GM21526 (cell line): ENCODE data around the gene ITIH4.

ENCODE experiments used
- ATAC-seq: cut with Tn5 transposase; IDR thresholded peaks from one replicate; pipeline ENCODE4 v1.9.1; 2021; ENCODE audit warnings: moderate library complexity; ENCODE audit not compliant: unreplicated experiment, low FRiP score

Gene ITIH4

DNA sequence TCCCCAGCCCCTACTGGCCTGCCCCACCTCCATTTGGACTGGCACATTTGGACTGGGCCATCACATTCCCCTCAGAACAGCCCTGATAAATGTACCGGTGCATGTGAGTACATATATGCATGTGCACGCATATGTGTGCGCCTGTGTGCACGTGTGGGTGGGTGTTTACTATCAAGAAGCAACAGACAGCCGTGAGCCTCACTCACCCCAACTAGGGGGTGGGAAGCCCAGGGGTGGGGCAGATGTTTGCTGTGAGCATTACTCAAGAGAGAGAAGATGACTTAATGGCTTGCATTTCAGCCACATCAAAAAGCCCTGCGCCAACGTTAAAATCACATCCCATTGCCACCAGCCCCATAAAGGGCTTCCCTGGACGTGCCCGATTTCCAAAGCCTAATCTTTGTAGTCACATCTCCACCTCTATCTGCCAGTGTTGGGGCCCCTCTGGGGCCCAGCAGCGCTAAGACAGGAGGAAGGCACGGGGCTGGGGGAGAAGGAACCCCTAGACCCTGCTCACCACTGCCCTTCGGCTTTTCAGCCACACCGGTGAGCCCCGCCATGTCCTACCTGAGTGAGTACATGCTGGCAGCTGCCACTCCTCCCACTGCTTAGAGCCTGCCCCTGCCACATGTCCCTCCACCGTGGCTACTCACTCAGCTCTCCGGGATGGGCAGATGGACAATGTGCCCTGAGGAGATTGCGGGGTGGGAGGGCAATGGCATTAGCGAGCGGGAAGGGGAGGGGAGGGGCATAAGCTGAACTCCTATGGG lies 25.0 kb downstream of the ITIH4 start:
- ATAC-seq = no peak

- ATAC-seq = no peak
Observed at GRCh38 chr3:52801839-52802238, 28.6 kb downstream of the ITIH4 start.

DNA sequence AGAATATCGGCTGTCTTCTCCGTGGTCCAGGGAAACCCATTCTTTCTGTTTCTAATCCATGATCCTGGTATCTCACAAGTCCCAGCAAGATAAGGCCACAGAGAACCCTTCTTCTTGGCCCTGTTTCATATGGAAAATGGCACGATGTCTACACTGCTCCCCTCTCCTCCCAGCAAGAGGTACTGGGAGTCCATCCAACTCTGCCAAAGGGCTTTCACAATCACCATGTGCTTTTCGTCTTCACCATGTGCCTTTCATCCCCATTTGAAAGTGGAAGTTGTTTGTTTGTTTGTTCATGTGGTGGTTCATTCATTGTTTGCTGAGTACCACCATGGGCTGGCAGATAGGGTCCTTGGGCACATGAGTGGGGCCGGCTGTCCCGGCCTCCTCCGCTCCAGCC lies 30.4 kb downstream of the ITIH4 start:
- ATAC-seq = no peak

- ATAC-seq = no peak
Observed at GRCh38 chr3:52798978-52799476, 31.4 kb downstream of the ITIH4 start.

- no peak for ATAC-seq
Observed at GRCh38 chr3:52798376-52798977, 32.0 kb downstream of the ITIH4 start.

DNA sequence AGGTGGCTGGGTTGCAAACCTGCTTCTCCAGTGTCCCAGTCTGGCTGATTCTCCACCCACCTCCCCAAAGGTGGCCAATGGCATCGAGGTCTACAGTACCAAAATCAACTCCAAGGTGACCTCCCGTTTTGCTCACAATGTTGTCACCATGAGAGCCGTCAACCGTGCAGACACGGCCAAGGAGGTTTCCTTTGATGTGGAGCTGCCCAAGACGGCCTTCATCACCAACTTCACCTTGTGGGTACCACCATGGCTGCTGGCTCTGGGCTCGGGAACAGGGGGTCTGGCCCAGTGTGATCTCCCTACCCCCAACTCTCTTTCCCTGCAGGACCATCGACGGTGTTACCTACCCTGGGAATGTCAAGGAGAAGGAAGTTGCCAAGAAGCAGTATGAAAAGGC lies 34.1 kb downstream of the ITIH4 start:
- no peak for ATAC-seq

GRCh38 chr3:52795298-52795900 lies 35.1 kb downstream of the ITIH4 start:
- ATAC-seq = no peak

DNA sequence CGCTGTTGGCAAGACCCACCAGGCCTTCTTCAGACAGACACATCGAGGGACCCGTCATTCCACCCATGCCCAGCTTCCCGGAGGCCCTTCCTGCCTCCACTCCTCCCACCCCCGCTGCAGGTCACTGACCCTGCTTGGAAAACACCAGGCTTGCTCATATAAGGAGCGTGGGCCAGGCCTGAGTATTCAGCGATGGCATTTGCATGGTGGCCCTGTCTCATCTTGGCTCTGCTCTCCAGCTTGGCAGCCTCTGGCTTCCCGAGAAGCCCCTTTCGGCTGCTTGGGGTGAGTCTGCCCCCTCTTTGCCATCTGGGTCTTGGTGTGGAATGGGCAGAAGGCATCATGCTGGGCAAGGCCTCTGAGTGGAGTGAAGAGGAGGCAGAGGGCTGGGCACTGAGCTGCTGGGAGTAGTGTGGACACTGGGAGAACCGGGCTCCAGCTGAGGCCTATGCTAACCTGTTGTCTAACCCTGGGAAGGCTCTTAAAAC lies 35.8 kb downstream of the ITIH4 start, which contains the start of gene ITIH3:
Gene ITIH3 (plus strand): TSS at position 185 of the 488 bp plus-strand sequence. CDS start 8 bp downstream, at position 193.
- no peak for ATAC-seq

- no peak for ATAC-seq
Observed at GRCh38 chr3:52793702-52794611, 36.5 kb downstream of the ITIH4 start.

GRCh38 chr3:52792961-52793695 lies 37.3 kb downstream of the ITIH4 start:
- no peak for ATAC-seq

DNA sequence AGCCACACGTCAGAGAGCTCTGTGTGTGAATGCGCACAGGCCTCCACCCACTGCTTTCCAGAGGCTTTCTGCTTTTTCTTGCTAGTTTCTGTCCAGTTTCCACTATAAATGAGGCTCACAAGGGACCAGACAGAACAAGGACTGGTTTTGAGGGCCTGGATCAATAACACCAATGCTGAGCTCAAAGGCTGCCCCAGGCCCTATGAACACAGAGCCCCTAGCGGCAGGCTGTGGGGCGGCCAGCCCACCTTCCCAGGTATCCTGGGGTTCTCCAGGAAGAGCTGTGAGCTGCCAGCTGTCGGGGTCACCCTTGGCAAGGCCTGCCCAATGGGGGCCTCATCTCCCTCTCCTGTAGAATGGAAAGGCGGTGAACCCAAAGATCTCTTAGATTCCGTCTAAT lies 38.1 kb downstream of the ITIH4 start:
- ATAC-seq = no peak

GRCh38 chr3:52791928-52792327 lies 38.5 kb downstream of the ITIH4 start:
- no peak for ATAC-seq

DNA sequence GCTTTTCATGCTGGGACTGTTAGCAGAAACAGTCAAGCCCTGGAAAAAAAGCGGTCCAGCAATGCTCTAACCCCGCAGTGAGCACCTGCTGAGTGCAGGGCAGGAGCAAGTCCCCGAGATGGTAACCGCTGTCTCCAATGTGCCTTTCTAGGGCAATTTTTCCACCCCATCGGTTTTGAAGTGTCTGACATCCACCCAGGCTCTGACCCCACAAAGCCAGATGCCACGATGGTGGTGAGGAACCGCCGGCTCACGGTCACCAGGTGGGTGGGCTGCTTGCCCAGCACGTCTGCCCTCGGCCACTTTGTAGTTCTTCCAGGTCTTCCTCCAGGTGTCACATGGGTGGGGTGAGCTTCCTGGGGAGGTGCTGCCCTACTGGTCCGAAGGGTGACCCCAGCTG lies 39.1 kb downstream of the ITIH4 start:
- no peak for ATAC-seq

DNA sequence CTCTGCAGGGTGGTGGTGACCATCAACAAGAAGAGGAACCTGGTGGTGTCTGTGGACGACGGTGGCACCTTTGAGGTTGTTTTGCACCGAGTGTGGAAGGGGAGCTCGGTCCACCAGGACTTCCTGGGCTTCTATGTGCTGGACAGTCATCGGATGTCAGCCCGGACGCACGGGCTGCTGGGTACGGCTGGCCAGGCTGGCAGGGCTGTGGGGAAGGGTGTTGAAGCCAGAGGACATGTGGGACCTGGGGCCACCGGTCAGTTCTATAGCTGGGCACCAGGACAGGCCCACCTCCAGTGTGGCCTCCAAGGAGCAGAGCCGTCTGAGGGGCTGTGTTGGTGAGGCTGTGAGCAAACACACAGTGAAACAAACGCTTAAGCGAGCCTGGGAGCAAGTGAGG lies 39.7 kb downstream of the ITIH4 start:
- ATAC-seq = no peak

- ATAC-seq = no peak
Observed at GRCh38 chr3:52790337-52790736, 40.1 kb downstream of the ITIH4 start.

DNA sequence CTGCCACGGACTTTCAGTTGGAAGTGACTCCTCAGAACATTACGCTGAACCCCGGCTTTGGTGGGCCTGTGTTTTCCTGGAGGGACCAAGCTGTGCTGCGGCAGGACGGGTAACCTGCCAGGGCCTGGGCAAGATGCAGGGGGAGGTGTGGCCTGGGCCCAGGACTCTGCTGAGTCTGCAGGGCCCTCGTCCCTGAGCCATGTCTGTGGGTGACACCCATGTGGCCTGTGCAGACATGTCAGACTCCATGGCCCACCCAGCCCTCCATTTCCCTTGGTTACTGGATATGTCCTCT lies 40.8 kb downstream of the ITIH4 start:
- ATAC-seq = no peak

DNA sequence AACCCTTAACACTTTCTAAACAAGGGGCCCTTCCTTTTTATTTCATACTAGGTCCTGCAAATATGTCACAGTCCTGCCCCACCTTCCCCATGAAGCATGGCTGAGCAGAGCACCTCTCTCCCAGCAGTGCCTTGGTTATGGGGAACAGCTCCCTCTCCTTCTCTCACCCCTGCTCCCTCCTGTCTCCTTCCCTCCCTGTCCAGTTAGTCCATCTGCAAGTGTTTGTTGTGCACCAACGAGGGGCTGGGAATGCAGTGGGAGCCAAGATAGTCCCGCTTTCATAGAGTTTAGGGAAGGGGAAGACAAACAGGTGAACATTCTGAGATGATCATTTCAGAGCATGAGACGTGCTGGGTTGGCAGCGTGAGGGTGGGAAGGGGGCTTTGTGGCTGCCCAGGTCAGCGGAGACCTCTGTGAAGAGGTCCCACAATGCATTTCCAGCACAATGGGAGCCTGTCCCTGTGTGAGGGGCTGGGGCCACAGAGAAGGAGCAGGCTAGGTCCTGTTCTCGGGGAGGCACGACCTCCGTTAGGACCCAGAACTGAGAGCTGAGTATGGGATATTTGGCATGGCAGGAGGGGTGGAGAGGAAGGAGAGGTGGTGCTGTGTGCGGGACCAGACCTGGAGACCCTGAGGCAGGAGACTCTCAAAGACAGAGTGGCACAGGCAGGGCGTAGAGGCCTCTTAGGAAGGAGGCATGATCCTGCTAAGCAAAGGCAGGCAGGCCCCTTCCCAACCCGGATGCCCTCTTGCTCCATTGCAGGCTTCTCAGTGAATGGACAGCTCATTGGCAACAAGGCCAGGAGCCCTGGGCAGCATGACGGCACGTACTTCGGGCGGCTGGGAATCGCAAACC lies 41.4 kb downstream of the ITIH4 start:
- ATAC-seq = no peak

DNA sequence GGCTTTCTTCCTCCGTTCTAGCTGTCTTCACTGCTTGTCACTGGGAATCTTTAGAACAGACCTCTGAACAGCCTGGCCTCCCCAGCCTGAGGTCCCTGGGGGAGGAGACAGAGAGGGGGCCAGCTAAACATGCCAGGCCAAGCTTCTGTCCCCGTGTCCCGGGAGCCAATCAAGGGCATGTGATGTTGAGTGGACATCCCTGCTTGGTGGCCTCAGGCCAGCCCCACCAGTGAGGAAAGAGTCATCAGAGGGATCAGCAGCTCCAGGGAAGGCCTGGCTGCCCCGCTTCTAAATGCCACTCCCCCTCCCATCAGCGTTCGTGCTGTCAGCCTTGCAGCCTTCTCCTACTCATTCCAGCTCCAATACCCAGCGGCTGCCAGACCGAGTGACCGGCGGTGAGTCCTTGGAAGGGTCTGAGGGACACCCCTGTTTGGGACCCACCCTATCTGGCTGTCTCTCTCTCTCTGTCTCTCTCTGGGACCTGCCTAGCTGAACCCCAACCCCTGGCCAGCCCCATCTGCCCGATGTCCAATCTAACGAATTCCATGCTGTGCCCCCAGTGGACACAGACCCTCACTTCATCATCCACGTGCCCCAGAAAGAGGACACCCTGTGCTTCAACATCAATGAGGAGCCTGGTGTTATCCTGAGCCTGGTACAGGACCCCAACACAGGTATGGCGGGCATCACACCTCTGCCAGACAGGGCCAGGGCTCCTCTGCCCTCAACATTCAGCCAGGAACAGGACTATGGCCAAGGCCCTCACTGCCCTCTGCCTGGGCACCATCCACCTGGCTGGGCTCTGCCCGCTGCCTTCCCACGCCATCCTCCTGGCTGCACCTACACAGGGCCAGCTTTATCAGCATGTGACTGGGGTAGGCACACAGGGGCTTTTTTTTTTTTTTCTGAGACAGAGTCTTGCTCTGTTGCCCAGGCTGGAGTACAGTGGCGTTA lies 42.5 kb downstream of the ITIH4 start:
- ATAC-seq = no peak
